ENCODE measurements around the gene LRG1.

GRCh38 chr19:4493929-4494690 lies 45.7 kb downstream of the LRG1 start:
- TF ChIP-seq CTCF (optimal IDR thresholded peaks at IDR 0.05 in 1 of 3, IDR thresholded peaks at IDR 0.05 in 1 of 3, conservative IDR thresholded peaks at IDR 0.05 in 1 of 3; ENCODE audit: extremely low read depth in 1 of 3, insufficient read depth in 2 of 3, low read length in 3 of 3) (no peak), EZH2 (IDR thresholded peaks at IDR 0.05; ENCODE audit: low read length) (no peak)
